Stimulated activated CD8-positive, alpha-beta memory T cell treated with anti-CD3 and anti-CD28 coated beads, Interleukin-12 subunit alpha, Interleukin-12 subunit beta, amount 100 ng/mL, for 1 hour (primary cell): ENCODE measurements around the gene NAPB.

Experiments
- DNase-seq: peaks from one replicate; pipeline ENCODE4 v3.0.0-alpha.2; 2020; ENCODE audit warnings: low read depth

Gene NAPB

GRCh38 chr20:23437126-23437899, 16.0 kb upstream of the NAPB start:
- DNase-seq: no peak

GRCh38 chr20:23436681-23437080, 15.4 kb upstream of the NAPB start:
- no peak for DNase-seq

- no peak for DNase-seq
Observed at GRCh38 chr20:23435626-23436539, 14.6 kb upstream of the NAPB start.

GRCh38 chr20:23434521-23435313, 13.4 kb upstream of the NAPB start:
- no peak for DNase-seq

GRCh38 chr20:23433628-23434027, 12.3 kb upstream of the NAPB start:
- DNase-seq: no peak

GRCh38 chr20:23425129-23425528, 3.8 kb upstream of the NAPB start:
- DNase-seq: no peak

GRCh38 chr20:23419995-23420901, 1.0 kb downstream of the NAPB start:
- no peak for DNase-seq

GRCh38 chr20:23419657-23419994, 1.7 kb downstream of the NAPB start:
- DNase-seq: no peak

- no peak for DNase-seq
Observed at GRCh38 chr20:23417861-23418260, 3.4 kb downstream of the NAPB start.

- no peak for DNase-seq
Observed at GRCh38 chr20:23415959-23416583, 5.2 kb downstream of the NAPB start.

GRCh38 chr20:23415555-23415954, 5.7 kb downstream of the NAPB start:
- no peak for DNase-seq

- DNase-seq: no peak
Observed at GRCh38 chr20:23414526-23415188, 6.6 kb downstream of the NAPB start.

- DNase-seq: no peak
Observed at GRCh38 chr20:23413862-23414422, 7.3 kb downstream of the NAPB start.

- no peak for DNase-seq
Observed at GRCh38 chr20:23412026-23412425, 9.3 kb downstream of the NAPB start.

GRCh38 chr20:23410916-23411695, 10.2 kb downstream of the NAPB start:
- DNase-seq: no peak

GRCh38 chr20:23409800-23410199, 11.5 kb downstream of the NAPB start:
- DNase-seq: no peak

GRCh38 chr20:23408957-23409356, 12.3 kb downstream of the NAPB start:
- DNase-seq: no peak

GRCh38 chr20:23407781-23408464, 13.4 kb downstream of the NAPB start:
- no peak for DNase-seq

GRCh38 chr20:23406880-23407279, 14.4 kb downstream of the NAPB start:
- no peak for DNase-seq
